HepG2 (cell line): ENCODE measurements around the gene NOB1. TPM values are rescaled to one million over a fixed set of nuclear protein-coding genes. Genes with fewer than 3 reads are reported as not detected.

ENCODE experiments used
- ATAC-seq: fragments of 200-7000 bp; cut with Tn5 transposase; 3 replicates; pipeline ENCODE4 v1.9.1; 2020; ENCODE audit warnings: mild to moderate bottlenecking, moderate library complexity
- BruUV-seq: library from RNA; stranded (reverse); fragments of 400-500 nt; replicated peaks from 2 replicates; lab custom pipeline; 2021; lab: Mats Ljungman, UMichigan
- CTCF ChIA-PET: fragments of 300-600 bp; formaldehyde crosslinking; extraction: SDS; loops from one replicate; lab custom pipeline; 2021; ENCODE audit warnings: low total read pairs, inconsistent platforms, low intra/inter-chr PET ratio; lab: Yijun Ruan, JAX
- POLR2A ChIA-PET: fragments of 350-600 bp; sonication (Branson Sonifier 250); formaldehyde crosslinking; loops from one replicate; lab custom pipeline; 2020; ENCODE audit warnings: antibody characterized with exemption, inconsistent platforms; lab: Yijun Ruan, JAX
- DNase-seq: peaks from one replicate; pipeline ENCODE4 v3.0.0-alpha.2; 2015; ENCODE audit warnings: low spot score
- FAIRE-seq: peaks from 3 replicates; lab custom pipeline; 2011; peaks lifted over from hg19 to GRCh38; lab: Jason Lieb, UNC
- H2AFZ ChIP-seq: one replicate; pipeline ENCODE4 v1.6.1; 2011; ENCODE audit warnings: low read length, inconsistent platforms
- H3K27ac ChIP-seq: fragments of 300-600 bp; 3 replicates; pipeline ENCODE4 v1.8.0; 2011; ENCODE audit warnings: mixed run types, mild to moderate bottlenecking, mixed read lengths, low read length, inconsistent platforms; ENCODE audit not compliant: insufficient read depth; ENCODE audit errors: extremely low read length
- H3K27me3 ChIP-seq, 2 experiments: fragments of 200-600 bp in 1 of 2; 2 replicates in 1 of 2; 3 replicates in 1 of 2; pipeline versions ENCODE4 v1.6.0 to v1.8.0; 2011; ENCODE audit warnings: low read length in 2 of 2, mild to moderate bottlenecking in 2 of 2, moderate library complexity in 2 of 2, inconsistent platforms in 1 of 2; ENCODE audit not compliant: insufficient read depth in 2 of 2, control insufficient read depth in 1 of 2
- H3K36me3 ChIP-seq, 2 experiments: fragments of 200-600 bp in 1 of 2; replicated peaks in 1 of 2; 2 replicates in 1 of 2; 3 replicates in 1 of 2; pipeline versions ENCODE4 v1.5.1 to v1.8.0; 2011; ENCODE audit warnings: low read length in 2 of 2, inconsistent platforms in 1 of 2; ENCODE audit not compliant: insufficient read depth in 2 of 2, control insufficient read depth in 1 of 2
- H3K4me1 ChIP-seq: 2 replicates; pipeline ENCODE4 v1.5.1; 2012; ENCODE audit warnings: low read length, inconsistent platforms; ENCODE audit not compliant: insufficient read depth
- H3K4me2 ChIP-seq: 2 replicates; pipeline ENCODE4 v1.6.0; 2011; ENCODE audit warnings: low read depth, low read length, inconsistent platforms
- H3K4me3 ChIP-seq, 3 experiments: fragments of 200-600 bp in 1 of 3; sonication (generic), shearing (Covaris generic) in 1 of 3; replicated peaks in 1 of 3; 2 replicates each; pipeline ENCODE4 v1.5.1; 2011 to 2016; ENCODE audit warnings: low read length in 3 of 3, inconsistent platforms in 2 of 3, low read depth in 2 of 3, mild to moderate bottlenecking in 2 of 3, control low read depth in 1 of 3, mixed read lengths in 1 of 3; ENCODE audit not compliant: insufficient read depth in 1 of 3
- H3K79me2 ChIP-seq: one replicate; pipeline ENCODE4 v1.6.1; 2011; ENCODE audit warnings: low read length, inconsistent platforms; ENCODE audit not compliant: insufficient read depth
- H3K9ac ChIP-seq: 2 replicates; pipeline ENCODE4 v1.6.0; 2011; ENCODE audit warnings: mild to moderate bottlenecking, low read depth, low read length, inconsistent platforms; ENCODE audit not compliant: insufficient read depth
- H3K9me3 ChIP-seq: 2 replicates; pipeline ENCODE4 v1.5.1; 2012; ENCODE audit warnings: mild to moderate bottlenecking, low read length
- H4K20me1 ChIP-seq: 2 replicates; pipeline ENCODE4 v1.6.0; 2011; ENCODE audit warnings: inconsistent platforms, mild to moderate bottlenecking, low read length, moderate library complexity; ENCODE audit not compliant: insufficient read depth
- FOSL1 ChIP-seq: sonication (generic); formaldehyde crosslinking; IDR thresholded peaks from 2 replicates; pipeline ENCODE4 v1.9.0; 2021; ENCODE audit warnings: missing genetic modification reagents, borderline replicate concordance
- IRX3 ChIP-seq: sonication (generic); formaldehyde crosslinking; IDR thresholded peaks from 2 replicates; pipeline ENCODE4 v1.8.1; 2023; ENCODE audit warnings: mild to moderate bottlenecking, low read depth, missing genetic modification reagents, borderline replicate concordance
- KDM2A ChIP-seq: sonication (generic); formaldehyde crosslinking; IDR thresholded peaks from 2 replicates; pipeline ENCODE4 v1.4.0; 2020; ENCODE audit warnings: low read depth, missing genetic modification reagents, borderline replicate concordance
- NFYB ChIP-seq: sonication (generic); formaldehyde crosslinking; IDR thresholded peaks from 2 replicates; pipeline ENCODE4 v1.4.0; 2020; ENCODE audit warnings: missing genetic modification reagents
- RBFOX2 ChIP-seq: fragments of 200-400 bp; formaldehyde crosslinking; IDR thresholded peaks from 2 replicates; pipeline ENCODE4 v1.6.1; 2017; ENCODE audit warnings: low read depth, mild to moderate bottlenecking, low read length
- ZKSCAN1 ChIP-seq: fragments of 150-350 bp; IDR thresholded peaks from 2 replicates; pipeline ENCODE4 v1.6.1; 2014; ENCODE audit warnings: low read length
- ZNF598 ChIP-seq: sonication (generic); formaldehyde crosslinking; IDR thresholded peaks from 2 replicates; pipeline ENCODE4 v1.5.1; 2020; ENCODE audit warnings: mild to moderate bottlenecking, missing genetic modification reagents, borderline replicate concordance
- ZNF746 ChIP-seq: sonication (generic); formaldehyde crosslinking; IDR thresholded peaks from 2 replicates; pipeline ENCODE4 v1.8.0; 2022; ENCODE audit warnings: mild to moderate bottlenecking, missing genetic modification reagents
- ZSCAN9 ChIP-seq: IDR thresholded peaks from 2 replicates; pipeline ENCODE4 v1.6.1; 2016; ENCODE audit warnings: borderline replicate concordance
- WGBS: methylation state at CpG from one replicate; pipeline ENCODE4 v1.1.6; 2017; ENCODE audit warnings: low lambda C conversion rate; 5-methylcytosine and 5-hydroxymethylcytosine counted together
- in situ Hi-C: cut with HindIII; loops from 2 replicates; pipeline ENCODE4 v1.10.0; 2017; ENCODE audit warnings: low pct_unique_long_range_greater_than_20kb; ENCODE audit not compliant: extremely low pct_ligation_motif_present
- intact Hi-C: fragments of 100-400 bp; cut with micrococcal nuclease; formaldehyde crosslinking; loops from one replicate; pipeline ENCODE4 v1.10.0; 2022; ENCODE audit not compliant: unreplicated experiment
- polyA plus RNA-seq, 8 experiments: library from polyadenylated mRNA; depleted of rRNA in 3 of 8; stranded (reverse) in 7 of 8; unstranded in 1 of 8; fragments of >200 nt; fragmentation: Illumina TruSeq in 4 of 8; extraction: Trizol in 4 of 8; gene quantifications; 2 replicates each; pipeline versions ENCODE4 v1.2.1 to v1.2.3, GENCODE V29; 2011 to 2016; ENCODE audit warnings: low read depth in 4 of 8, missing spikeins in 1 of 8, mixed read lengths in 1 of 8; ENCODE audit not compliant: insufficient read depth in 1 of 8
- total RNA-seq, 5 experiments: library from RNA; depleted of rRNA; stranded (reverse); fragments of >200 nt; fragmentation: Illumina TruSeq; extraction: Trizol; gene quantifications; 2 replicates each; pipeline ENCODE4 v1.2.3, GENCODE V29; 2016; ENCODE audit warnings: low read depth in 1 of 5
- TF ChIP-seq, protein P1 (sequence below): sonication (generic); formaldehyde crosslinking; IDR thresholded peaks from 2 replicates; pipeline ENCODE4 v1.4.0; 2020; ENCODE audit warnings: missing genetic modification reagents

Gene NOB1
- total and polyA plus RNA-seq, 2 of the 13 experiments (the other 11 are each of a cell fraction or from before 2014, with no cell fraction given), result 47.1 to 162 TPM

DNA sequence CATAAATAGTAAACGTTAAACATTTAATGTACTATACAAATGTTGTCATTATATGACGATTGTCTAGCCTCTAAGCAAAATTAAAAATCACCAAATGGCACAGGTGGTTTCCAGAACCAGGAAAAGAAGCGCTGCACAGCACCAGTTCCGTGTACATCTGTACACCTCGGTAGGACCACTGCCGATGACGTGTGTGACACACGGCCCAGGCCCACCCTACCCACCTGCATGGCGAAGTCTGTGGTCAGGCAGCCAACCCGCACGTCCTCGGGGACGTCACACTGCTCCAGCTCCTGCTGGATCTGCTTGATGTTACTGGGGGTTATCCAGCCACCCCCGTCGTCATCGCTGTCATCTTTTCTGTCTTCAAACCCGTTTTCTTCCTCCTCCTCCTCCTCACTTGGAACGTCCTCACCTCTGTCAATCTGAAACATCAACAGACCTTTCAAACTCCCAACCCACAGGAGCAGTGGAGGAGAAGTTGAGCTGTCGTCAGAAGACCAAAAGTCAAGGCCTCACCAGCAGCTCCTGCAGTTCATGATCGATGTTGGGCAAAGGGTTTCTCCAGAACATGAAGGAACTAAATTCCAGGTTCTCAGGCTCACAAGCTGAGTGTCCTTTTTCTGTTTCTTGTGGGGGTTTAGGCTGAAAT, 5.9 kb downstream of the NOB1 start:
- POLR2A ChIA-PET, result interaction anchor here (8.5 kb wide), 1 partner anchor 24 kb away, joined by 211 read pairs; the partner anchor contains the start of gene NQO1
- Histone ChIP-seq H4K20me1 (no peaks in the 10 kb centered on the region), H3K27ac (no peak overlapping the region), H2AFZ (no peak overlapping the region), H3K79me2 (peaks cover 48% of the 10 kb centered on the region), H3K9ac (no peak overlapping the region), H3K36me3 (peaks cover 36 to 80% of the 10 kb centered on the region in 2 experiments), H3K4me2 (no peak overlapping the region), H3K4me1 (peaks cover 22% of the 10 kb centered on the region), H3K4me3 (no peak overlapping the region), H3K9me3 (no peaks in the 10 kb centered on the region), H3K27me3 (no peaks in the 10 kb centered on the region)
- TF ChIP-seq RBFOX2, result 0 out of 2 replicates have a peak, but pooled peaks have one; percentile 9
- no peak for TF ChIP-seq ZNF598 (CRISPR knock-in tag)
- TF ChIP-seq ZSCAN9 (CRISPR knock-in tag), result no peak
- TF ChIP-seq FOSL1 (CRISPR knock-in tag), result no peak
- in situ Hi-C loops, result no loop called here
- no TSS peak for BruUV-seq
- FAIRE-seq (peak; percentile 12), DNase-seq (no peak), ATAC-seq (no peak; the same call in 2 of the 3 replicates)
- 91% methylated on average over 20 of the region's 20 CpGs for WGBS
- CTCF ChIA-PET, result no interaction called here
- intact Hi-C loops, result no loop called here

DNA sequence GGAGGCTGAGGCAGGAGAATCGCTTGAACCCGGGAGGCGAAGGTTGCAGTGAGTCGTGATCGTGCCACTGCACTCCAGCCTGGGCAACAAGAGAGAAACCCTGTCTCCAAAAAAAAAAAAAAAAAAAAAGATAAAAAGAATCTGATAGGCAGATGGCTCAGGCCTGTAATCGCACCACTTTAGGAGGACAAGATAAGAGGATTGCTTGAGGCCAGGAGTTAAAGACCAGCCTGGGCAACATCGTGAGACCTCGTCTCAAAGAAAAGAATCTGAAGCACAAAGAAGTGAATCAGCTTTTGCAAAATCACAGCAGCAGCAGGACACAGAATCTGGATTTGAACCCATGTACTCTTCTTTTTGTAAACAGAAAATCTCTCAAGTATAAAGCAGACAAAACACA, 7.6 kb downstream of the NOB1 start:
- POLR2A ChIA-PET, result interaction anchor here (0.9 to 2.7 kb wide), 2 partner anchors 7 to 21 kb away, joined by 3 to 10 read pairs; partner anchors contain the start of genes NOB1 and NQO1
- in situ Hi-C loops, result no loop called here
- no peak overlapping the region for H2AFZ ChIP-seq
- DNase-seq (no peak), FAIRE-seq (no peak), ATAC-seq (no peak)
- peaks cover 8% of the 10 kb centered on the region for H3K4me1 ChIP-seq
- H3K79me2 ChIP-seq, result peaks cover 37% of the 10 kb centered on the region
- WGBS, result 97% methylated on average over 8 of the region's 8 CpGs
- no peak overlapping the region for H3K4me3 ChIP-seq
- BruUV-seq, result no TSS peak
- peaks cover 47 to 92% of the 10 kb centered on the region in 2 experiments for H3K36me3 ChIP-seq
- CTCF ChIA-PET, result no interaction called here
- 0 out of 2 replicates have a peak, but pooled peaks cover 4% of the 10 kb centered on the region for H4K20me1 ChIP-seq
- intact Hi-C loops, result no loop called here
- H3K9ac ChIP-seq, result no peak overlapping the region
- H3K27me3 ChIP-seq, result no peaks in the 10 kb centered on the region
- no peak overlapping the region for H3K27ac ChIP-seq
- H3K9me3 ChIP-seq, result no peaks in the 10 kb centered on the region
- no peak overlapping the region for H3K4me2 ChIP-seq
- no peak for TF ChIP-seq NFYB
- TF ChIP-seq ZKSCAN1, result no peak
- TF ChIP-seq ZNF746, result no peak
- TF ChIP-seq, protein P1, sequence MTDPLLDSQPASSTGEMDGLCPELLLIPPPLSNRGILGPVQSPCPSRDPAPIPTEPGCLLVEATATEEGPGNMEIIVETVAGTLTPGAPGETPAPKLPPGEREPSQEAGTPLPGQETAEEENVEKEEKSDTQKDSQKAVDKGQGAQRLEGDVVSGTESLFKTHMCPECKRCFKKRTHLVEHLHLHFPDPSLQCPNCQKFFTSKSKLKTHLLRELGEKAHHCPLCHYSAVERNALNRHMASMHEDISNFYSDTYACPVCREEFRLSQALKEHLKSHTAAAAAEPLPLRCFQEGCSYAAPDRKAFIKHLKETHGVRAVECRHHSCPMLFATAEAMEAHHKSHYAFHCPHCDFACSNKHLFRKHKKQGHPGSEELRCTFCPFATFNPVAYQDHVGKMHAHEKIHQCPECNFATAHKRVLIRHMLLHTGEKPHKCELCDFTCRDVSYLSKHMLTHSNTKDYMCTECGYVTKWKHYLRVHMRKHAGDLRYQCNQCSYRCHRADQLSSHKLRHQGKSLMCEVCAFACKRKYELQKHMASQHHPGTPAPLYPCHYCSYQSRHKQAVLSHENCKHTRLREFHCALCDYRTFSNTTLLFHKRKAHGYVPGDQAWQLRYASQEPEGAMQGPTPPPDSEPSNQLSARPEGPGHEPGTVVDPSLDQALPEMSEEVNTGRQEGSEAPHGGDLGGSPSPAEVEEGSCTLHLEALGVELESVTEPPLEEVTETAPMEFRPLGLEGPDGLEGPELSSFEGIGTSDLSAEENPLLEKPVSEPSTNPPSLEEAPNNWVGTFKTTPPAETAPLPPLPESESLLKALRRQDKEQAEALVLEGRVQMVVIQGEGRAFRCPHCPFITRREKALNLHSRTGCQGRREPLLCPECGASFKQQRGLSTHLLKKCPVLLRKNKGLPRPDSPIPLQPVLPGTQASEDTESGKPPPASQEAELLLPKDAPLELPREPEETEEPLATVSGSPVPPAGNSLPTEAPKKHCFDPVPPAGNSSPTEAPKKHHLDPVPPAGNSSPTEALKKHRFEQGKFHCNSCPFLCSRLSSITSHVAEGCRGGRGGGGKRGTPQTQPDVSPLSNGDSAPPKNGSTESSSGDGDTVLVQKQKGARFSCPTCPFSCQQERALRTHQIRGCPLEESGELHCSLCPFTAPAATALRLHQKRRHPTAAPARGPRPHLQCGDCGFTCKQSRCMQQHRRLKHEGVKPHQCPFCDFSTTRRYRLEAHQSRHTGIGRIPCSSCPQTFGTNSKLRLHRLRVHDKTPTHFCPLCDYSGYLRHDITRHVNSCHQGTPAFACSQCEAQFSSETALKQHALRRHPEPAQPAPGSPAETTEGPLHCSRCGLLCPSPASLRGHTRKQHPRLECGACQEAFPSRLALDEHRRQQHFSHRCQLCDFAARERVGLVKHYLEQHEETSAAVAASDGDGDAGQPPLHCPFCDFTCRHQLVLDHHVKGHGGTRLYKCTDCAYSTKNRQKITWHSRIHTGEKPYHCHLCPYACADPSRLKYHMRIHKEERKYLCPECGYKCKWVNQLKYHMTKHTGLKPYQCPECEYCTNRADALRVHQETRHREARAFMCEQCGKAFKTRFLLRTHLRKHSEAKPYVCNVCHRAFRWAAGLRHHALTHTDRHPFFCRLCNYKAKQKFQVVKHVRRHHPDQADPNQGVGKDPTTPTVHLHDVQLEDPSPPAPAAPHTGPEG, result no peak
- TF ChIP-seq IRX3 (CRISPR knock-in tag), result no peak
- TF ChIP-seq KDM2A (CRISPR knock-in tag), result no peak
